ENCODE measurements around the gene CD7.

Gene CD7

DNA sequence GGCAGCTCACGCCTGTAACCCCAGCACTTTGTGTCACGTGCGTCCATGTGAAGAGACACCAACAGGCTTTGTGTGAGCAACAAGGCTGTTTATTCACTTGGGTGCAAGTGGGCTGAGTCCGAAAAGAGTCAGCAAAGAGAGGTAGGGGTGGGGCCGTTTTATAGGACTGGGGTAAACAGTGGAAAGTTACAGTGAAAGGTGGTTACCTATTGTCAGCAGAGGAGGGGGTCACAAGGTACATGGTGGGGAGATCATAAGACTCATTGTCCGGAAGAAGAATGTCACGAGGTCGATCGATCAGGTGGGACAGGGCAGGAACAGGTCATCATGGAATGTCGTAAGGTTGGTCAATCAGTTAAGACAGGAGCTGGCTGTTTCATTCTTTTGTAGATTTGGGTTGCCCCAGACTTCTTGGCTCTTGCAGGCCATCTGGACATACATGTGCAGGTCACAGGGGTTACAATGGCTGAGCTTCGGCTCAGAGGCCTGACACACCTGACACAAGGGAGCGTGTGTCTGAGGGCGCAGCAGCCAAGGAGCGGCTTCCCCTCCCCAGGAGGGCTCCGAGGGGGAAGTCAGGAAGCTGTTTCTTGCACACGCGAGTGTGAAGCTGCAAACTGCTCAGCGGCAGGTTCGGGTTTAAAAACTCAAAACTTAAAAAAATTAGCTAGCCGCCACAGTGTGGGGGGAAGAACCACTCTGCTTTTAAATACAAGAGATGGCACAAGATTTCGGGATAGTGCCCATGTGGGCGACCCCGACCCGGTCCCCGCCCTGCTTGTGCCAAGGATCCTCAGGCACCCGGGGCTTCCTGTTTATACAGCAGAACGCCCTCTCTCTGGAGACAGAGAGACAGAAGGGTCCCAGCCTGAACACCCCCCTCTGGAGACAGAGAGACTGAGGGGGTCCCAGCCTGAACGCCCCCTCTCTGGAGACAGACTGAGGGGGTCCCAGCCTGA is 29.2 kb upstream of the CD7 start:
- no peak for DNase-seq

DNA sequence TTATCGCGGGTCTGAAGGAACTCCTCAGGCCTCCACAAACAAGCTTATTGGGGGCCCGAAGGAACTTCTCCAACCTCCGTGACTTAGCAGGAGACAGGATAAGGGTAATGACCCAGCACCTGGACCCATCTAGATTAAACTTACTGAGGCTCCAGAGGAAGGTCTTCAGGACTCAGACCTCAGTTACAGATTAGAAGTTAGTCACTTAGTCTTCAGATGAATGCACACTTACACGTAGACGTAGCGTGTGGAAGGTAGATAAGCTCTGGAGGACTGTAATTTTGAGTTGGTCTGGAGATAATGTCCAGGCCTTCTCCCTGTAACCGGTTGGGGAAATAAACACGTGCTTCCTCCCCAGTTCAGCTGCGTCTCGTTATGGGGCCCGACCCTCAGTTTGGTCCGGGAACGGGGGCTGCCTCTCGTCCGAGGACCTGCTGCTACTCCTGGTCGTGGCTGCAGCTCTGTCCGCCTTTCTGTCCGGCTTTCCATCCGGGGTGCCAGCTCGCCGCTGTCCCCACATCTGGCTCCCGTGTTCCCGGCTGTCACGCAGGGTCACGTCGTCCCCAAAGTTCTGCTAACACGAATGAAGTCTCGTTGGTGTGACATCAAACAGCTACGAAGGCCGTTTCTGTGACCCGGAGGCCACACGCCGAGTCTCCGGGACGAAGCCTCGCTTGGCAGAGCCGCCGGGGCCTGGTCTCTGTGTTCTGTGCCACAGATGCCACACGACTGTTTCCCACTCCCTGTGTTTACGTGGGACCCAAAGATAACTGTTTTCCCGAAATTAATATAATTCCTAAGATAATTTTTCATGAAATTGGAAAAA is 28.0 kb upstream of the CD7 start:
- no peak for DNase-seq

DNA sequence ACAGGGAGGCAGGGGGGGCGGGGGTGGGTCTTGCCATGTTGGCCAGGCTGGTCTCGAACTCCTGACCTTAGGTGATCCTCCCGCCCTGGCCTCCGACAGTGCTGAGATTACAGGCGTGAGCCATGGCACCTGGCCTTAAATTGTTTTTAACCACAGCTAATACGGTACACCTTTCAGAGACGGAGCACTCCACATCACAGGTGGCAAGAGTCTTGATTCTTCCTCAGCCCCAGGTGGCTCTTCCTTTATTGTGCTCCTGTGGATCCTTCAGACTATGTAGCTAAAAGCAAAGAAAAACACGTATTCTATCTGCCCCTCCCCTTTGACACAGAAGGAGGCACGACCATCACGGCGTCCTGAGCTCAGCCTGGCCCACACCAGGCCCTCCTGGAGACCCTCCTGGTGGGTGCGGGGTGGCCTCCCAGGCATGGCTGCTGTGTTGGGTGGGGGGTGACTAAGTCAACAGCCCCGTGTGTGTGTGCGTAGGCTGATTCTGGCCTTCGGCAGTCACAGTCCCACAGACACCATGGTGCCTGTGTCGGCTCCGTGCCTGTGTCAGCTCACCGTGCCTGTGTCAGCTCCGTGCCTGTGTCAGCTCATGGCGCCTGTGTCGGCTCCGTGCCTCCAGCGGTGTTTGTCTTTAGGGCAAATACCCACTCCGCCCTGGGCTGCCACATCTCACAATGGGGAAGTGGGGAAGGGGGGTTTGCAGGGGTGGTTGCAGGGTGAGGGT is 26.9 kb upstream of the CD7 start:
- no peak for DNase-seq

DNA sequence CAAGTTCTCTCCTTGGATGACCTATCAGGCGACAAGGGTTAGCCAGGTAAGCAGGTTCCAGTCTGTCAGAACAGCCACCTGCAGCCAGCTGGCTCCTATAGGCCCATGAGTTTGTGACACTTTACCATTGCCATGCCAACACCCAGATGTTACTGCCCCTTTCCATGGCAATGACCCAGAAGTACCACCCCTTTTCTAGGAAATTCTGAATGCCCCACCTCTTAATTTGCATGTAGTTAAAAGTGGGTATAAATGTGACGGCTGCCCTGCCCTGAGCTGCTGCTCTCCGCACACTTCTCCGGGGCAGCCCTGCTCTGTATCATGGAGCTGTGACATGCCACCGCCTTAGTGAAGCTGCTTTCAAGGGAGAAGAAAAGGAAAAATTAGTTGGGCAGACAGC is 26.2 kb upstream of the CD7 start:
- no peak for DNase-seq

DNA sequence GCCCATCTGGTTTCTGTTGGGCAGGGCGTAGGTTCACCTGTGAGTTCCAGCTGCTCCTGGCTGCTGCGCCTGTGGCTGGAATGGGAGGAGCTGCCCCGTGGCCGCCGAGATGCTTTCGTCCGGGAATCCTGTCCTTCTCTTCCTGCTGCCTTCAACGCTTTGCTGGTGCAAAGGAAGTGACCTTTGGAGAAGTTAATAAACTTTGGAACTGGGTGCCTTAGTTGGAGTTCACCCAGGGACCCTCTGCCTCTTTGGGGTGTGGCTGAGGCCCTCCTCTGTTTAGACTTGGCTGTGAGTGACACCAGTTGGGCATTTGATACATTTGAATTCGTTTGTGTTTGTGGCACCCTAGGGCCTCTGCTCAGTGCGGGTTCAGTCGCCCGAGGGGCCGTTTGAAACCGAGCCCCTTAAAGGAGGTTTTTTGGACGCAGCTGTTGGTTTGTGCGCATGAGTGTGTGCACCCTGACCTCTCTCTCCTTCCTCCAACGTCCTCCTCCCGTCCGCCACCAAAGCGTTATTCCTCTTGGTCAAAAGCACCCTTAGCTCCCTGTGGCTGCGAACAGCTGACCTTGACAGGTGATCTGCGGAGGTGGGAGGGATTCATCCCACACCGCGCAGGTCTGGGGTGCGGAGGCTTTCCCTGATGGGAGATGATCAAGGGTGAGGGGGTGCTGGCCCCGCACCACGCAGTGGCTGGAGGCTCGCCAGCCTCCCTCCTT is 25.1 kb upstream of the CD7 start:
- no peak for DNase-seq

DNA sequence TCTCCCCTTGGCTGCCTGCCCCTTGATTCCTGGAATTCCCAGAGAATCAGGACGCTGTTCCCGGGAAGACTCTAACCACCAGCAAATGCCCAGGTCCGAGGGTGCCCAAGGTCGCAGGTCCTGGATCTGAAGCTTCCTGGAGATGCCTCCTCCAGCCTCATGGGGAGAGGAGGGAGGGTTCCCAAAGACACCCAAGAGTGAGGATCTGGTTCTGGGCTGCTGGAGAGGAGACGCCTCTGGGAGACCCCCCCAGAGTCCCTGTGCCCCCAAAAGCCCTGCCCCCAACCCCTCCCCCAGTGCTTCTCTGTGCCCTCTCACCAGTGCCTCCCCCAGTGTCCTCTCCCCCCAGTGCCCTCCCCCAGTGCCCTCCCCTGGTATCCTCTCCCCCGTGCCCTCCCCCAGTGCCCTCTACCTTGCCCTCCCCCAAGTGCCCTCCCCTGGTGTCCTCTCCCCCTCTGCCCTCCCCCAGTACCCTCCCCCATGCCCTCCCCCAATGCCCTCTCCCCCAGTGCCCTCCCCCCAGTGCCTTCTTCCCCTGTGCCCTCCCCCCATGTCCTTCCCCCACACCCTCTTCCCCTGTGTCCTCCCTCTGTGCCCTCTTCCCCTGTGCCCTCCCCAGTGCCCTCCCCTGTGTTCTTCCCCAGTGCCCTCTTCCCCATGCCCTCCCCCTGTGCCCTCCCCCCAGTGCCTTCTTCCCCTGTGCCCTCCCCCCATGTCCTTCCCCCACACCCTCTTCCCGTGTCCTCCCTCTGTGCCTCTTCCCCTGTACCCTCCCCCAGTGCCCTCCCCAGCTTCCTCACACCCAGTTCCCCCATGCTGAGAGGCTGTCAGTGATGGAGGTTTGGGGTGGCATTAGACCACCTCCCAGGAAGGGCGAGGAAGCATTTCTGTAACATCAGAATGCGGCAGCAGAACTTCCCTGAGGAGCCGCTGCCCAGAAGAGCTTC is 22.5 kb upstream of the CD7 start:
- DNase-seq: no peak

DNA sequence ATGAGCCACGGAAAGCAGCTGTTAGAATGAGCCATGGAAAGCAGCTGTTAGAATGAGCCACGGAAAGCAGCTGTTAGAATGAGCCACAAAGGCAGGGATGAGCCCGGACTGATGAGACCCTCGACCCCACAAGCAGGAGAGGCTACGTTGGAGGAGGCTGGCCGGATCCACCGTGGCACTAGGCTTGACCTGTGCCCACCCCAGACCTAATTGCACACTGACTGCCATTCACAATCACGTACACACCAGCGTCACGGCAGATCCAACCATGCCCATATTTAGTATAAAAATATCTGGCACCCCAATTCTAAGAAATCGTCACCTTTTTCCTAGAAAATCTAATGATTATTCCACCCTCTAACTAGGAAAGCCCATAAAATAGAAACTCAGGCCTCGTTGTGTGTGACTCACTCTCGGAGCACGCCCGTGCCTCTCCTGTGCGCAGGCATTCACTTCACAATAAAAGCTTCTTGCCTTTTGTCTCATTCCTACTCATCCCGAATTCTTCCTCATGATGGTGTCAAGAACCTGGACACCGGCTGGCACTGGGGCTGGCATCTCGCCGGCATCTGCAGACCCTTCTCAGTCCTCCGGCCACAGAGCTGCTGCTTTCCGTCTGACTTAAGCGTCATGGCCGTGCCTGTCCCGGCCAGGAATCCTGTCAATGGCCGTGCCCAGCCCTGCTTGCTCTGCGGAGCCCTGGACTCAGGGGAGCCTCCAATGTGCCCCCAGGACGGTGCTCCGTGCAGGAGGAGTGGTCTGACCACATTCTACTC is 21.6 kb upstream of the CD7 start:
- DNase-seq: no peak

DNA sequence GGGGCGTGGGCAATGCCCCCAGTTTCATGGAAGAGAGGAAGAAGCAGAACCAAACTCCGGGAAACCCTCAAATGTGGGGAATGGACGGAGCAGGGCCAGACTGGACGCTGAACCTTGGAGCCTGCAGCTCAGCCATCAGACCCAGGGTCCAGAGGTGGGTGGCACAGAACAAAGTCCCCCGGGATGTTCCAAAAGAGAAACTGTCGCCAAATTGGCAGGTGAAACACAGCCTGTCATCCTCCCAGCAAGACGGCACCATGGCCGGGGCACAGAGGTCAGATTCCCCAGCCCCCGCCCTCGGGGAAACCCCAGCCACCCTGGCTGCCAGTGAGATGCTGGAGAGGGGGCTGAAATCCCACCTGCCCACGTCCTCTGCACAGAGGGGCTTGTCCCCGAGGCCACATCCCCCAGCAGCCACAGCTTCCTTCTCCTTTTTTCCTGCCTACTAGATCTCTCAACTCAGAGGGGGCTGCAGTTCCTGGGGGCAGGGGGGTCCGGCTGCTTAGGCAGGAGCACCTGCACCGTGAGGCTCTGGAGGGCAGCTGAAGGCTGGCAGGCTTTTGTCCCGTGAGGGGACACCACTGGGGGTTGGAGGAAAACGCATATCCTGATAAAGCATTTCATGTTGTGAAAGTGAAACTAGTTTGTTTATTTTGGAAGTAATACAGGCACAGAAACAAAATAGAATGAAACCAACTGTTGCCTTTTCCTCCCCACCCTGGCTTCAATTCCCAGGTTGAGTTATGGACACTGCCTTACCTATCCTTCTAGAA is 17.4 kb upstream of the CD7 start:
- DNase-seq: no peak

DNA sequence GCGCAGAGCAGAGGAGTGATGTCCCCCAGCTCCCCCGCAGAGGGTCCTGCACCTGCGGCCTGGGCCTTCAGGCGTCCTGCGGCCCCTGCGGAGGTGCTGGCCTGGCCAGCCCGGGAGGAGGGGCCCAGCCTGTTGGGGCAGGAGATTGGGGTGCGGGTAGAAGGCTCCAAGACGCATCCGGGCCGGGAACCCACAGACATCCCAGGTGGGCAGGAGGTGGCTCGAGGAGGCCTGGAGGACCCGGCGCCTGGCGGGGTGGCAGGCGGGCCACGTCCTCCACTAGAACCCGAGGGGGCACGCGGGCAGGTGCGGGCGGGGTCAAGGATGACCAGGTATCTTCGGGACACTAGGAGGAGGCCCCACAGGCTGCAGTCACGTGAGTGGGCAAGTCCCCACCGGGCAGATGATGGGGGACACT is 16.8 kb upstream of the CD7 start:
- no peak for DNase-seq

DNA sequence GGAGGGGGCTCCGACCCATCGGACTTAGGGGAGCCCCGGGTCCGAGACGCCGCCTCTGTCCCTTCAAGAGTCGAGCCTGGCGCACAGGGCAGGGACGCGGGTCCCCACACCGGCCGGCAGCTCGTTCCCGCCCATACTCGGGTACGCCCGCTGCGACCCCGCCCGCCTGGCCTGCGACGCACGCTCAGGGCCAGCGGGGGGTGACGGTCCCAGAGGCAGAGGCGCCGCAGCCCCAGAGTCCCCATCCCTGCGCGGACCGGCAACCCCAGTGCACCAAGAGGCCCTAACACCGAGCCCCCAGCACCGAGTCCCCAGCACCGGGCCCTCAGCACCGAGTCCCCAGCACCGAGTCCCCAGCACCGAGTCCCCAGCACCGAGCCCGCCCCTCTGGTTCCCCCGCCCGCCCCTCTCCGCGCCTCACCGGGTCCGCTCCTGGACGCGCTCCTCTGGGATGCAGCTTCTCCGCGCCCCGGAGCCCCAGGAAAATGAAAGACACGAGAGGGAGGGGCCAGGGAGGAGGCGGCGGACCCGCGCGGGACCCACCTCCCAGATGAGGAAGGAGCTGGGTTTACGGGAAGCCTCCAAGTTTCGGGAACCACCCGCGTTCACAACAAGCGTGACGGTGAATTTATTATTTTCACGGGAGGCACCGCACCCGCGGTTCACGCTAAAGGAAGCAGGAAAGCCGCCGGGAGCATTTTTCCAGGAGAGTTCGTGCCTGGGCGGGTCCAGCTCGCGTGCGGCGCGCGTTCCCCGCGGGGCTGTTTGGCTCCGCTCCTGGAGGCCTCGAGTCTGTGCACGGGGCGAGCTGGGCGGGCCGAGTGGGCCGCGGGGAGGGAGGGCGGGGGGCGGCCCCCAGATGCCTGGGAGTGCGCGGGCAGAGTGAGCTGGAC is 16.1 kb upstream of the CD7 start, which contains the start of gene SECTM1:
Gene SECTM1, minus strand, starts transcription at position 488 of the 893 bp plus-strand sequence. CDS start 6,526 bp downstream, outside the sequence.
- no peak for DNase-seq

DNA sequence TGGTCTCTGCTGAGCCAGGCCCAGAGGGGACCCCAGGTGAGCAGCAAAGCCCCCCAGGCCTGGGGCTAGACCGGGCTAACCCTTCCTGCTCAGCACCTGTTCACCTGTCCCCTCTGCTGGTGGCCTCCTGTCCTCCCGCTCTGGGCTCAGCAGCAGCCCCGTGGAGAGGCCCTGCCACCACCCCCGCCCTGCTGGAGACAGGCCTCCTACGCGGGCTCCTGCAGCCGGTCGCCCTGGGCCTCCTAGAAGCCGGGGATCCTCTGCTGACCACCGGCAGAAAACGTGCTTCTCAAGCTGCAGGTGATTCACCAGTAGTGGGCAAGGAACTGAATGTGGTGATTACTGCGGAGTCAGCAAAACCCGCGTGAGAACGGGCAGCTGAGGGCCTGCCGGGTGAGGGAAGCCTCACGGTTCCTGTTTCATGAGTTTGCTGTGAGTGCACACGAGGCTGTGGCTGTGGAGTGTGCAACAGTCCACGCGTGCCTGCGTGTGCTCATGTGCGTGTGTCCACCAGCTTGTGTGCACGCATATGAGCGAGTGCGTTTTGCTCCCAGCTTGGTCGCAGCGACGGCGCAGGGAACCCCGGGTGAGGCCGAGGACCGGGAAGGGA is 15.4 kb upstream of the CD7 start:
- no peak for DNase-seq

DNA sequence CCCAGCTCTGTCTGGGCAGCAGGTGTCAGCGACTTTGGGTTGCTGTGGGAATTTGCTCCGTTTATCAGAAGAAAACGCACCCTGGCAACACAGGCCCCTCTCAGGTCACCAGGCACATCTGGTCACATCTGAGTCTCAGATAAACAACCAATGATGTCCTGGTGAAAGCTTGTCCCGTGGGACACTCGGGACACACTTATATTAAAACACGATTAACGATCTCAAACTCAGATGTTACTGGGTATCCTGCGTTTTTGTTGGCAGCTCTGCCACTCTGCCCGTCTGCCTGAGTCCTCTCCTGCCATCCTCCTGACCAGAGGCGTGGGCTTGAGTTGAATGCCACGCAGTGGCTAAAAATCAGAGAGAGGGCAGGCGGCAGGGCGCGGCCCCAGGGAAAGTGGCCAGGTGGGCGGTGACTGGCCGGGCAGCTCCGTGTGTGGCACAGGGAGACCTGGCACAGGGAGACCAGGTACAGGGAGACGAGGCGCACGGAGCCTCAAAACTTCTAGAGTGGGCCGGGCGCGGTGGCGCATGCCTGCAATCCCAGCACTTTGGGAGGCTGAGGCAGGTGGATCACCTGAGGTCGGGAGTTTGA is 14.0 kb upstream of the CD7 start:
- DNase-seq: no peak

DNA sequence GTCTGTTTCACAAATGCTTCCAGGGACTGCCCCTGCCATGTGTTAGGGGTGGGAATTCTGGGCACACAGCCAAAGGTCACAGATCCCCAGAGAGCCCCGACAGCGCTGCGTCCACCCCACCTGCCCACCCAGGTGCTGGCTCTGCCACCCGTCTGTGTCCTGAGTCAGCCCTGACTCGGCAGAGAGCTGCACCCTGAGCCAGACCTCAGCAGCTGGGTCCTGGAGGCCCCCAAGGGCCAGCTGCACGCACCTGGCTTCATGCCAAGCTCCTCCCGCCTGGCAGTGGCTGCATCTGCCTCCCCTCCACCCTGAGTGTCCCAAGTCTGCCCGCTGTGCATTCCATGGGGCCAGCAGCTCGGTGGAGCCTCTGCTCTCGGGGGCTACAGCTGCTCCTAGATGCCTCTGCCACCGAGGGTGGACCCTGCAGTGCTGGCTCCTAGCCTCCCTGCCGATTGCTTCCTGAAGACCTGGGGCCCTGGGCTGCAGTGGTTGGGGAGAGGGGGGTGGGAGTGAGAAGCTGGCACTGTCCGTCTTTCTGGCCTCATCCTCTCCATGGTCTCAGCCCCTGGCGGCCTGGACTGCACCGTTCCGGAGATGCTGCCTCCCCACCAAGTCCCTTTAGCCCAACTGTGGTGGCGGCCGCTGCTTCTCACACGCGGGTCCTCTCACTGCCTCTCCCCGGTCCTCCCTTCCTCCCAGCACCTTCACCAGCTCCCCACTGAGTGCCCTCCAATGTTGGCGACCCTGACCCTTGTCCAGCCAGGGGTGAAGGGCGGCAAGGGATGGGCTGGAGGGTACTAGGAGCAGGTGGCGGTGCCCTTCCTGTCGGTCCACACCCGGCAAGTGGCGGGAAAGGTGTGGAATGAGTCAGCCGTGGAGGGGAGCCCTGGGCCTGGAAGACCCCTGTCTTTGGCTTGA is 13.2 kb upstream of the CD7 start:
- DNase-seq: peak; percentile 79

DNA sequence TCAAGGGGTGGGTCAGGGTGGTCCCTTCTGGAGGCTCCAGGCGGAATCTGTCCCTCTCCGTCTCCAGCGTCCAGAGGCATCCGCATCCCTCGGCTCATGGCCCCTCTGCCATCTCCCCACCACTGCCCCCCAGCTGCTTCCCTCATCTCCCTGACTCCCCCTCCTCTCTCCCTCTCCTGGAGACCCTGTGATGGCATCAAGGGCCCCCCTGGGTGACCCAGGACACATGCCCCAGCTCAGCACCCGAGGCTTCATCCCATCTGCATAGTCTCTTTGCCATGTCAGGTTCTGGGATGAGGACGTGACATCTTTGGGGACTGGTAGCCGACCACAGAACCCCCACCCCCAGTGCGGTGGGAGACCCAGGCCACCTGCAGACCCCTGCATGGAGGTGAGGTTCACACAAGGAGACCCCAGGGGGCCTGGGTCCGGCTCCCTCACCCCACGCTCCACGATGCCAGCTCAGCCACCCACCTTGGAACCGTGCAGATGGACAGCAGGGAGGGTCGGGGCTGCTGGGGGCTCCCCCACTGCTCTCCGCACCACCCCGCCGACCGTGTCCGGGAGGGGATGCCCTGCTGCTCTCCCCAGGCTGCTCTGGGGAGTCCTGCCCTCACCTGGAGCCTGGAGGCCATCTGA is 12.4 kb upstream of the CD7 start:
- no peak for DNase-seq

DNA sequence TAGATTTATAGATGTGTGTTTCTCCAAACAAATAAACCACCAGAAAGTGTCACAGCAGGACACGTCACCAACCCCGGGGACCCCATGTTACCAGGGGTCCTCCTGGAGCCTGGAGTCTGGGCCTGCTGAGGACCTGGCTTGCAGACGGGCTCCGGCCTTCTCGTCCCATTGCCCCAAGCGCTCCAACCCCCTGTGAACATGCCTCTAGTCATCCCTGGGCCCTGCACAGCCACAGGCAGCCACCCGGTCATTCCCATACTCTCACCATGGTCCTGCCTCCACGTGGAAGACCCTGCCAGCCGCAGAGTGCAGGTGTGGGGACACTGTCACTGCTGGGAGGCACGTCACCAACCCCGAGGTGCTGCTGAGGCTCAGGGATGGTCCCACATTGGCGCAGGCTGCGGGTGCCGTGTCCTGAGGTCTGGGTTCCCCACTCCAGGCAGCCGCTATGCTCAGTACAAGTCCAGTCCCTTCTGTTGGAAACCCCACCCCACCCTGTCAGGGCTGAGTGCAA is 11.6 kb upstream of the CD7 start:
- no peak for DNase-seq

Data from DMS 273 treated with DMSO at 0.1 percent for 48 hours (cell line).